Iris pigment epithelial cell (primary cell): Measurements from ENCODE around the gene CDV3.
A peak's percentile ranks its signal among the peaks of the same experiment; 100 is the strongest.

ENCODE experiments used
- DNase-seq: peaks from one replicate; pipeline ENCODE4 v3.0.0-alpha.2; 2011; ENCODE audit warnings: low read depth

Gene CDV3

DNA sequence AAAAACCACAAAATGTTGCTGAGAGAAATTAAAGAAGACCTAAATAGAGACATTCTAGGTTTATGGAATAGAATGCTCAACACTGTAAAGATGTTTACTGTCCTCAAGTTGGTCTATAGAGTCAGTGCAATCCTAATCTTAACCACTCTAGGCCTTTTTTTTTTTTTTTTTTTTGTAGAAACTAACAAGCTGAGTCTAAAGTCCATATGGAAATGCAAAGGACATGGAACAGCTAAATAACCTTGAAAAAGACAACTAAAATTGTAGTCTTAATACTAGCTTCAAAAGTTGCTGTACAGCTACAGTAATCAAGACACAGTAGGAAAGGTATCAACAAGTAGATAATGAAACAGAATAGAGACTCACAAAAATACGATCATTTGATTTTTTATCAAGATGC is 32.9 kb downstream of the CDV3 start:
- no peak for DNase-seq

DNA sequence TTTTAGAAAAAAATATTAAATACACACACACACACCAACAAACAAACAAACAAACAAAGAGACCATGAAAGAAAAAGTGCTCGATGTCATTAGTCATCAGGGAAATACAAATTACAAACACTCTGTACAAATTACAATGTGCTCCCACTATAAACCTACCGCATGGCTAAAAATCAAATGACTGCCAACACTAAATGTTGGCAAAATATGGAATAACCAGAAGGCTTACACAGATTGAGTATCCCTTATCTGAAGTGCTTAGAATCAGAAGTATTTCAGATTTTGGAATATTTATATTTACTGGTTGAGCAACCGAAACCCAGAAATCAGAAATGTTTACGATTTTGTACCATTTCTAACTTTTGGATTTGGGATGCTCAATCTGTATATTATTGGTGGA is 33.4 kb downstream of the CDV3 start:
- DNase-seq = no peak

GRCh38 chr3:133607816-133608215 is 34.3 kb downstream of the CDV3 start:
- no peak for DNase-seq

- DNase-seq = peak; percentile 60
Measured at GRCh38 chr3:133608388-133608787, 34.9 kb downstream of the CDV3 start.

DNA sequence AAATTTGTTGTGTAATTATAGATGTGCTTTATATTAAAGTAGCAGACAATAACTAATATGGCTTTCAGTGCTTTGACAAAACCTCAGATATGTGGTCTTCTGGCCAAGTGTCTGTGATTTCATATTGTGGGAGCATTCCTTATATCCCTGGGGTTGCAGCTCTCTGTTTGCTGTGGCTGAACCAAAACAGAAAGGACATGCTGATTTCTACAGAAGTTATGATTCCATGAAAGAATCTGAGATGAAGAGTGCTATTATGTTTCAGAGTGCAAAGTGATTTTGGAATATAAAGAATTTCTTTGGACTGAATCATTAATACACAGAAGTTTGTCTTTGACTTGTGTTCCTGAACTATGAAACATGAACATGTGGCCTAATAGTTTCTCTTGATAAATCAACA is 36.5 kb downstream of the CDV3 start:
- peak; percentile 59 for DNase-seq

- DNase-seq = no peak
Measured at GRCh38 chr3:133611534-133611933, 38.0 kb downstream of the CDV3 start.

DNA sequence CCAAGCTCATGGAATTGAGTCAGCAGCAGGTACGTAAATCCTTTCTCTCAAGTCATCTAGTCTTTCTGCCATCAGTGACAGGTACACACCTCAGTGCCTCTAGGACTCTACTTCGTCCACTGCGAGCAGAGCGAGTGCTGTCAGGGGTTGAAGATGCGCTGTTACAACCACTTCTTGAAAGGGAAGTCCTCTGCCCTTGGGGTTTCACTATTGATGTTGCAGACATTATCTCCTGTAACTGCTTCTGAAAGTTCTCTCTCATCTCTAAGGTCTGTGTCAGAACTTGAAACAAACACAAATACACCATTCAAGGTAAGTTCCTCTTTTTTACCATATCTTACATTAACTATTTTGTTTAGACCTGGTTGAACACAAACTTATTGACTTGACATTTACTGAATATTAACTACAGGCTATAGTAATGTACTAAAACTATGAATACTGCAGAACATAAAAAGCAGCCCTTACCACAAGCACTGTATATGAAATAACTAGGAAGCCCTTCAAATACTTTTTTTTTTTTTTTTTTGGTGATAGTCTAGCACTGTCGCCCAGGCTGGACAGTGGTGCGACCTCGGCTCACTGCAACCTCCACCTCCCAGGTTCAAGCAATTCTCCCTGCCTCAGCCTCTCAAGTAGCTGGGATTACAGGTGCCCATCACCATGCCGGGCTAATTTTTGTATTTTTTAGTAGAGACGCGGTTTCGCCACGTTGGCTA is 46.7 kb downstream of the CDV3 start:
- DNase-seq = no peak

- no peak for DNase-seq
Measured at GRCh38 chr3:133627789-133628188, 54.3 kb downstream of the CDV3 start.

DNA sequence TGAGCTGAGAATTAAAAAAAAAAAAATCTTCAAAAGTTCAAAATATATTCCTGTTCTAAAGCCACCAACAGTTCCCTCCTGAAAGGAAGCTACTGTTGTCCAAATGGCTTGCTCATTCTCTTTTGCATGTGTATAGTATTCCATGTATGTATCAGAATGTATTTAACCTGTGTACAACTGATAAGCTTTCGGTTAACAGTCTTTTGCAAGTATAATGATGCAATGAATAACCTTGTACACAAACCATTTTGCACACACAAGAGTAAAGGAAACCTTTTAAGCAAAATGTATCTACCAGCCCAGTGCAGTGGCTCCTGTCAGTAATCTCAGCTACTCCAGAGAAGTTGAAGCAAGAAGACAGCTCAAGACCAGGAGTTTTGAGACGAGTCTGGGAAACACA is 55.7 kb downstream of the CDV3 start:
- DNase-seq = no peak

GRCh38 chr3:133633439-133633838 is 60.0 kb downstream of the CDV3 start:
- no peak for DNase-seq
